22Rv1 (cell line): ENCODE results near the gene PTBP3.

ENCODE experiments used
- CTCF ChIP-seq: fragments of 450-650 bp; IDR thresholded peaks from 2 replicates; pipeline ENCODE4 v1.5.1; 2017; ENCODE audit warnings: mild to moderate bottlenecking
- ZFX ChIP-seq: fragments of 450-650 bp; IDR thresholded peaks from 2 replicates; pipeline ENCODE4 v1.6.1; 2017; ENCODE audit warnings: antibody characterized with exemption, borderline replicate concordance

GRCh38 chr9:112364761-112365160, 31.3 kb upstream of the PTBP3 start:
- TF ChIP-seq CTCF: no peak
- TF ChIP-seq ZFX: no peak
